Lower leg skin (tissue), 3 donors: Measurements from ENCODE around the gene UNKL.

ENCODE experiments used
- CTCF ChIP-seq, 3 donors: fragments of 450-650 bp; IDR thresholded peaks; one replicate each; pipeline ENCODE4 v1.5.1; 2016; ENCODE audit warnings: antibody characterized with exemption in 3 of 3, mild to moderate bottlenecking in 3 of 3, moderate library complexity in 2 of 3
- POLR2A ChIP-seq, 2 donors: fragments of 450-650 bp; IDR thresholded peaks; one replicate each; pipeline ENCODE4 v1.6.1; 2016 to 2017; ENCODE audit warnings: antibody characterized with exemption in 2 of 2, mild to moderate bottlenecking in 1 of 2, moderate library complexity in 1 of 2

- TF ChIP-seq POLR2A (IDR thresholded peaks at IDR 0.05) (no peak), CTCF (IDR thresholded peaks at IDR 0.05) (no peak)
These were observed 63.3 kb downstream of the UNKL start for GRCh38 chr16:1351215-1351581.
